HepG2 (cell line): ENCODE measurements around the gene STX1B. TPM values are rescaled to one million over a fixed set of nuclear protein-coding genes. Genes with fewer than 3 reads are reported as not detected.

Experiments used
- CENPT ChIP-seq: sonication (generic); formaldehyde crosslinking; IDR thresholded peaks from 2 replicates; pipeline ENCODE4 v1.8.0; 2022; ENCODE audit warnings: low read depth, mild to moderate bottlenecking, moderate library complexity, missing genetic modification reagents
- EED ChIP-seq: sonication (generic); formaldehyde crosslinking; IDR thresholded peaks from 2 replicates; pipeline ENCODE4 v1.5.0; 2020; ENCODE audit warnings: mild to moderate bottlenecking, missing genetic modification reagents
- HNRNPL ChIP-seq: fragments of 200-400 bp; formaldehyde crosslinking; IDR thresholded peaks from 2 replicates; pipeline ENCODE4 v1.6.1; 2017; ENCODE audit warnings: mild to moderate bottlenecking, low read depth, low read length
- MAFF ChIP-seq: IDR thresholded peaks from 2 replicates; pipeline ENCODE4 v1.6.1; 2011; ENCODE audit warnings: low read depth, low read length, improper control_type of control experiment
- NFE2 ChIP-seq: sonication (generic); formaldehyde crosslinking; IDR thresholded peaks from 2 replicates; pipeline ENCODE4 v1.4.0; 2020; ENCODE audit warnings: missing genetic modification reagents
- SATB2 ChIP-seq: sonication (generic); formaldehyde crosslinking; IDR thresholded peaks from 2 replicates; pipeline ENCODE4 v1.5.0; 2020; ENCODE audit warnings: missing genetic modification reagents
- SMAD3 ChIP-seq: sonication (generic); formaldehyde crosslinking; IDR thresholded peaks from 2 replicates; pipeline ENCODE4 v1.4.0; 2020; ENCODE audit warnings: missing genetic modification reagents
- U2AF2 ChIP-seq: fragments of 200-400 bp; formaldehyde crosslinking; IDR thresholded peaks from 2 replicates; pipeline ENCODE4 v1.6.1; 2017; ENCODE audit warnings: low read depth, mild to moderate bottlenecking, low read length
- ZNF17 ChIP-seq: sonication (generic); formaldehyde crosslinking; IDR thresholded peaks from 2 replicates; pipeline ENCODE4 v1.5.0; 2020; ENCODE audit warnings: mild to moderate bottlenecking, missing genetic modification reagents
- ZNF281 ChIP-seq: sonication (generic); formaldehyde crosslinking; IDR thresholded peaks from 2 replicates; pipeline ENCODE4 v1.4.0; 2020; ENCODE audit warnings: missing genetic modification reagents, borderline replicate concordance
- ZNF646 ChIP-seq: sonication (generic); formaldehyde crosslinking; IDR thresholded peaks from 2 replicates; pipeline ENCODE4 v1.9.0; 2021; ENCODE audit warnings: mild to moderate bottlenecking, missing genetic modification reagents
- polyA plus RNA-seq, 8 experiments: library from polyadenylated mRNA; depleted of rRNA in 3 of 8; stranded (reverse) in 7 of 8; unstranded in 1 of 8; fragments of >200 nt; fragmentation: Illumina TruSeq in 4 of 8; extraction: Trizol in 4 of 8; gene quantifications; 2 replicates each; pipeline versions ENCODE4 v1.2.1 to v1.2.3, GENCODE V29; 2011 to 2016; ENCODE audit warnings: low read depth in 4 of 8, missing spikeins in 1 of 8, mixed read lengths in 1 of 8; ENCODE audit not compliant: insufficient read depth in 1 of 8
- total RNA-seq, 5 experiments: library from RNA; depleted of rRNA; stranded (reverse); fragments of >200 nt; fragmentation: Illumina TruSeq; extraction: Trizol; gene quantifications; 2 replicates each; pipeline ENCODE4 v1.2.3, GENCODE V29; 2016; ENCODE audit warnings: low read depth in 1 of 5
- TF ChIP-seq, protein P1 (sequence below): sonication (generic); formaldehyde crosslinking; IDR thresholded peaks from 2 replicates; pipeline ENCODE4 v1.8.0; 2022; ENCODE audit warnings: missing genetic modification reagents, mild to moderate bottlenecking, moderate library complexity, borderline replicate concordance
- TF ChIP-seq, protein P2 (sequence below): sonication (generic); formaldehyde crosslinking; IDR thresholded peaks from 2 replicates; pipeline ENCODE4 v1.4.0; 2020; ENCODE audit warnings: missing genetic modification reagents

The STX1B gene
- total and polyA plus RNA-seq, 2 of the 13 experiments (the other 11 are each of a cell fraction or from before 2014, with no cell fraction given), result 2.1 to 3.0 TPM

DNA sequence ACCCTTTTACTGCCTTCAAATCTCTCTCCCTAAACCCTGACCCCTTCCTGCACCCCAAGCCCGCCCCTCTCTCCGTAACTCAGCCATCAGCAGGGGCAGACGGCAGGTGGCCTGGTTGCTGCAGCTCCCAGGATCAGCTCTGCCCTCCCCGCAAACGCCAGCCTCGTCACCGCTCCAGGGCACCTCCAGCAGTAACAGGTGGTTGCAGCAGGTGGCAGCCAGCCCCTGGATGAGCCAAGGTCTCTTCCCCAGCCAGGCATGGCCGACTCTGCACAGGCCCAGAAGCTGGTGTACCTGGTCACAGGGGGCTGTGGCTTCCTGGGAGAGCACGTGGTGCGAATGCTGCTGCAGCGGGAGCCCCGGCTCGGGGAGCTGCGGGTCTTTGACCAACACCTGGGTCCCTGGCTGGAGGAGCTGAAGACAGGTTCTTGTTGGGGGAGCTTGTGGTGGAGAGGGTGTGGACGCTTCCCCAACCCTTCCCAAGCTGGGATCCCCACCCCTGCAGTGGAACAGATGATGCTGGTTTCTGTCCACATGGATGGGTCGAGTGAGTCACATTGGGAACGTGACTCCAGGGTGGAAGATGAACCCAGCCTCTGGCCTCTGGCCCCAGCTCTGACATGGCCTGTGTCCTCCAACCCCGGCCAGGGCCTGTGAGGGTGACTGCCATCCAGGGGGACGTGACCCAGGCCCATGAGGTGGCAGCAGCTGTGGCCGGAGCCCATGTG is 24.9 kb downstream of the STX1B start (continued):
- TF ChIP-seq ZNF646 (CRISPR knock-in tag) (no peak), SMAD3 (CRISPR knock-in tag) (no peak; the same call in 1 of the 2 replicates), NFE2 (CRISPR knock-in tag) (no peak), ZNF17 (CRISPR knock-in tag) (no peak), U2AF2 (no peak), ZNF281 (CRISPR knock-in tag) (peak; percentile 26; the same call in 1 of the 2 replicates), HNRNPL (peak; percentile 71; the same call in 1 of the 2 replicates), EED (CRISPR knock-in tag) (no peak; the same call in 1 of the 2 replicates), CENPT (no peak), SATB2 (CRISPR knock-in tag) (no peak), MAFF (no peak)
- TF ChIP-seq, protein P1, sequence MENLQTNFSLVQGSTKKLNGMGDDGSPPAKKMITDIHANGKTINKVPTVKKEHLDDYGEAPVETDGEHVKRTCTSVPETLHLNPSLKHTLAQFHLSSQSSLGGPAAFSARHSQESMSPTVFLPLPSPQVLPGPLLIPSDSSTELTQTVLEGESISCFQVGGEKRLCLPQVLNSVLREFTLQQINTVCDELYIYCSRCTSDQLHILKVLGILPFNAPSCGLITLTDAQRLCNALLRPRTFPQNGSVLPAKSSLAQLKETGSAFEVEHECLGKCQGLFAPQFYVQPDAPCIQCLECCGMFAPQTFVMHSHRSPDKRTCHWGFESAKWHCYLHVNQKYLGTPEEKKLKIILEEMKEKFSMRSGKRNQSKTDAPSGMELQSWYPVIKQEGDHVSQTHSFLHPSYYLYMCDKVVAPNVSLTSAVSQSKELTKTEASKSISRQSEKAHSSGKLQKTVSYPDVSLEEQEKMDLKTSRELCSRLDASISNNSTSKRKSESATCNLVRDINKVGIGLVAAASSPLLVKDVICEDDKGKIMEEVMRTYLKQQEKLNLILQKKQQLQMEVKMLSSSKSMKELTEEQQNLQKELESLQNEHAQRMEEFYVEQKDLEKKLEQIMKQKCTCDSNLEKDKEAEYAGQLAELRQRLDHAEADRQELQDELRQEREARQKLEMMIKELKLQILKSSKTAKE (CRISPR knock-in tag), result 0 out of 2 replicates have a peak, but pooled peaks have one; percentile 58
- TF ChIP-seq, protein P2, sequence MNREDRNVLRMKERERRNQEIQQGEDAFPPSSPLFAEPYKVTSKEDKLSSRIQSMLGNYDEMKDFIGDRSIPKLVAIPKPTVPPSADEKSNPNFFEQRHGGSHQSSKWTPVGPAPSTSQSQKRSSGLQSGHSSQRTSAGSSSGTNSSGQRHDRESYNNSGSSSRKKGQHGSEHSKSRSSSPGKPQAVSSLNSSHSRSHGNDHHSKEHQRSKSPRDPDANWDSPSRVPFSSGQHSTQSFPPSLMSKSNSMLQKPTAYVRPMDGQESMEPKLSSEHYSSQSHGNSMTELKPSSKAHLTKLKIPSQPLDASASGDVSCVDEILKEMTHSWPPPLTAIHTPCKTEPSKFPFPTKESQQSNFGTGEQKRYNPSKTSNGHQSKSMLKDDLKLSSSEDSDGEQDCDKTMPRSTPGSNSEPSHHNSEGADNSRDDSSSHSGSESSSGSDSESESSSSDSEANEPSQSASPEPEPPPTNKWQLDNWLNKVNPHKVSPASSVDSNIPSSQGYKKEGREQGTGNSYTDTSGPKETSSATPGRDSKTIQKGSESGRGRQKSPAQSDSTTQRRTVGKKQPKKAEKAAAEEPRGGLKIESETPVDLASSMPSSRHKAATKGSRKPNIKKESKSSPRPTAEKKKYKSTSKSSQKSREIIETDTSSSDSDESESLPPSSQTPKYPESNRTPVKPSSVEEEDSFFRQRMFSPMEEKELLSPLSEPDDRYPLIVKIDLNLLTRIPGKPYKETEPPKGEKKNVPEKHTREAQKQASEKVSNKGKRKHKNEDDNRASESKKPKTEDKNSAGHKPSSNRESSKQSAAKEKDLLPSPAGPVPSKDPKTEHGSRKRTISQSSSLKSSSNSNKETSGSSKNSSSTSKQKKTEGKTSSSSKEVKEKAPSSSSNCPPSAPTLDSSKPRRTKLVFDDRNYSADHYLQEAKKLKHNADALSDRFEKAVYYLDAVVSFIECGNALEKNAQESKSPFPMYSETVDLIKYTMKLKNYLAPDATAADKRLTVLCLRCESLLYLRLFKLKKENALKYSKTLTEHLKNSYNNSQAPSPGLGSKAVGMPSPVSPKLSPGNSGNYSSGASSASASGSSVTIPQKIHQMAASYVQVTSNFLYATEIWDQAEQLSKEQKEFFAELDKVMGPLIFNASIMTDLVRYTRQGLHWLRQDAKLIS (CRISPR knock-in tag), result no peak
